SIG-M5 treated with dmso at 0.1 percent for 504 hours (cell line): ENCODE data around the gene ZCRB1.

ENCODE experiments used
- DNase-seq: peaks from one replicate; lab custom pipeline; 2025; ENCODE audit not compliant: unreplicated experiment; lab: John Stamatoyannopoulos, UW

The ZCRB1 gene

DNA sequence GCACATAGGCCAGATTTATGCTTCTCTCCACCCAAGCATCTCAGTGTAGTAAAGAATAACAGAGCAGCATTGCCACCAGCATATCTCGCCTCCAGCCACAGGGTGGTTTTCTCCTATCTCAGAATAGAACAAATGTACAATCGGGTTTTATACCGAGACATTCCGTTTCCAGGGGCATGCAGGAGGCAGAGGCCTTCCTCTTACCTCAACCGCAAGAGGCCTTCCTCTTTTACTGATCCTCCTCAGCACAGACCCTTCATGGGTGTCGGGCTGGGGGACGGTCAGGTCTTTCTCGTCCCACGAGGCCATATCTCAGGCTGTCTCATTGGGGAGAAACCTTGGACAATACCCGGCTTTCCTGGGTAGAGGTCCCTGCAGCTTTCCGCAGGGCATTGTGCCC lies 4.2 kb upstream of the ZCRB1 start:
- DNase-seq, result peak; percentile 3

GRCh38 chr12:42327227-42327590 lies 1.3 kb upstream of the ZCRB1 start:
- DNase-seq, result no peak

- peak; percentile 36 for DNase-seq
Observed at GRCh38 chr12:42326541-42327226, 790 bp upstream of the ZCRB1 start.

DNA sequence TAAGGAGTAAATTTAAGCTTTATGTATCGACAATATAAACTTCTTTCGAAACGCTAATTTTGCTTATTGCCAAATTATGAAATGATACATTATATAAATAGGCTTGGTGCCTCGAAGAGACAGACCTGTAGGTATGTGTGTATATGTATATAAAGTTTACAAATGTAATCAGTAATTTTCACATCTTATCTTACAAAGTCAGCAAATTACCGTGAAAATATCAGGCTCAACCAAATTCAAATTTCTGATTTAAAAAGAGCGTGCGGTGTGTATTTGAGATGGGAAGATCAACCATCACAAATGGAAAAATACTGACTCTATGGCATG lies 605 bp downstream of the ZCRB1 start:
- DNase-seq, result no peak

DNA sequence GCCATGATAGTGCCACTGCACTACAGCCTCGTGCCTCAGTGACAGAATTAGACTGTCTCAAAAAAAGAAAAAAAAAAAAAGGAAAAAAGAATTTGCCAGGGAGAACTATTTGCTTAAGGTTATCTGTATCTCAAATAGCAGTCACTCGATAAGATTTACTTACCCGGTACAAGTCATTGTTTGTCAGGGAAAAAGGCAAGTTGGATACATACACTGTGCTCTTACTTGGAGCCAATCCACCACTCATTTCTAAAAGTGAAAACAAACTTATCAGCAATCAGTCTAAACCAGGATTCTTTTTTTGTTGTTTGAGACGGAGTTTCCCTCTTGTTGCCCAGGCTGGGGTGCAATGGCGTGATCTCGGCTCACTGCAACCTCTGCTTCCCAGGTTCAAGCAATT lies 2.0 kb downstream of the ZCRB1 start:
- no peak for DNase-seq

DNA sequence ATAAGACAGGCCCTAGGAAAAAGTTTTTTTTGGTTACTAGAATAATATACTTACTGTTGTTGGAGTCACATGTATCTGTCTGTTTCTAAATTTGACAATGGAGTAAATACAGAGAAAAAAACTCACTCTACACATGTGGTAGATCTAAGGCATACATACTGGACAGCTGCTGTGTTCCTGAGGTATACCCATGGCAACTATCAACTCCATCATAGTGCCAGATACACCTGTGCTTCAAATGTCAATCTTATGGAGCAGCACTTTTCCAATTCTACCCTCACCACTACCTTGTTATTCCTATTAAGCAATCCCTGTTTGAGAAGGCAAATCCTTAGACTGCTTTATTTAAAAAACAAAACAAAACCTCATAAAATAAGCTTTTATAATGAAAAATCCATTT lies 3.3 kb downstream of the ZCRB1 start:
- no peak for DNase-seq

- DNase-seq, result no peak
Observed at GRCh38 chr12:42320796-42321195, 5.1 kb downstream of the ZCRB1 start.

DNA sequence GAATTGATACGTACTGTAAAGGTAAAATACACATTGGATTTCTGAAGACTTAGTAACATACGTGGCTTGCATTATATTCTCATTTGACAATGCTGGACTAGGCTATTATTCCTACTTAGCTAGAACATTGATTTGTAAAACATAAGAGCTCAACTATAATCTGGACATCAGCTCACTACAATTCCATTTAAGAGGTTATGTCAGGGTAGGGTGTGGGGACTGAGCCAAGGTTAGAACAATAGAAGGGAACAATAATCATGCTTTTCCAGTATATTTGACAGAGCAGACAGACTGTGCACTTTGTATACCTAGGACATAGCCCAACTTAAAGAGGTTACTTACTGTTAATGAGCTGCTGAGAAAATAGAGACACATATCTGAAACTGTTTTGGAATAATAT lies 10.8 kb downstream of the ZCRB1 start:
- no peak for DNase-seq

GRCh38 chr12:42309996-42310395 lies 15.9 kb downstream of the ZCRB1 start:
- no peak for DNase-seq

DNA sequence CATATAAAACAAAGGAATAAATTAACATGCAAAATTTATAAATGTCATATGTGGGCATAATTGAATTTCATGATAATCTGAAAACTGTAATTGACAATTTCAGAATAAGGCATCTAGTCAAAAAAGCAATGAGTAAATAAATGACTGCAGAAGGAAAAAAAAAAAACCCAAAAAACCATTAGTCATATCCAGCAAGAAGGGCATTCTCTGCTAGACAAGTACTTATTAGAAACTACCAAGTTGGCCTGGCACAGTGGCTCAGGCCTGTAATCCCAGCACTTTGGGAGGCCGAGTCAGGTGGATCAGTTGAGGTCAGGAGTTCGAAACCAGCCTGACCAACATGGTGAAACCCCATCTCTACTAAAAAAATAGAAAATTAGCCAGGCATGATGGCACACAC lies 17.5 kb downstream of the ZCRB1 start:
- DNase-seq, result no peak

DNA sequence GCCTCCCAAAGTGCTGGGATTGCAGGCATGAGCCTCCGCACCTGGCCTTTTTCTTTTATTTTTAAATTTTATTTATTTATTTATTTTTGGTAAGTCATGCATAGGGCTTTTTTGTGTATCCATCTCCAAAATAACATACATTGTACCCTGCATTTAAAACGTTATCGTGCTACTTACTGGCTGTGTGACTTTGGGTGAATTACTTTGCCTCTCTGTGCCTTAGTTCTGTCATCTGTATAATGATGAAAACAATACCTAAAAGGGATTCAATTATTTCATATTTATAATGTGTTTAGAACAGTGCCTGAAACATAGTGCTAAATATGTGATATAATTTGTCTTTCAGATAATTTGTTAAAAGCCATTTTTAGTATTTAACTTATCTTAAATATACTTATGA lies 19.6 kb downstream of the ZCRB1 start:
- no peak for DNase-seq

DNA sequence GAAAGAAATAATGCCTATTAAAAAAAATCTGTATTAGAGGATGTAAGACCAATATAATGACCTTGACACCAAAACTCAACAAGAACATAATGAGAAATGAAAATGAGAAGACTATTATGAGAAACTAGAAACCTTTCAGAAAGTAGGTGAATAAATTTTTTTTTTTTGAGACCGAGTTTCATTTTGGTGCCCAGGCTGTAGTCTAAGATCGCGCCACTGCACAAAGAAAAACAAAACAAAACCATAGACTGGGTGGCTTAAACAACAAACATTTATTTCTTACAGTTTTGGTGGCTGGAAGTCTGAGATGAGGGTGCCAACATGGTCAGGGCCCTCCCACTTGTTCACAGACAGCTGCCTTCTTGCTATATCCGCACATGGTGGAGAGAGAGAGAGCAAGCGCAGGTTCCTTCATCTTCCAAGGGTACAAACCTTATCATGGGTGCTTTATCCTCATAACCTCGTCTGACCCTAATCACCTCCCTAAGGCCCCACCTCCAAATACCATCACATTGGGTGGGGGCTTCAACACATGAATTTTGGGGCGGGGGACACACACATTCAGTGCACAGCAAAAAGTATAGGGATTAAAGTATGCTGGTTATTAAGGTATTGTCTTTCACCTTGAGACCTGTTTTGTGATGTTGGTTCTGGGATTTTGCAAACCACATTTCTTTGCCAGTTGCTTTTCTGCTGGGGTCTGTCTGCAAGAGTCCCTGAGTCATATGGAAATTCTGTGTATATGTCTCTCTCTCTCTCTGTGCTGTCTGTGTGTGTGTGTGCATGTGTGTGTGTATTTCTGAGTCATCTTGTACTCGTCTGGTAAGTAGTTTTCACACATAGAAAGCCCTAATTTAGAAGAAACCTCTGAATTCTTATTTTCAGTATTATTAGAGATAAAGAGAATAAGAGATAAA lies 26.2 kb downstream of the ZCRB1 start:
- peak; percentile 7 for DNase-seq

DNA sequence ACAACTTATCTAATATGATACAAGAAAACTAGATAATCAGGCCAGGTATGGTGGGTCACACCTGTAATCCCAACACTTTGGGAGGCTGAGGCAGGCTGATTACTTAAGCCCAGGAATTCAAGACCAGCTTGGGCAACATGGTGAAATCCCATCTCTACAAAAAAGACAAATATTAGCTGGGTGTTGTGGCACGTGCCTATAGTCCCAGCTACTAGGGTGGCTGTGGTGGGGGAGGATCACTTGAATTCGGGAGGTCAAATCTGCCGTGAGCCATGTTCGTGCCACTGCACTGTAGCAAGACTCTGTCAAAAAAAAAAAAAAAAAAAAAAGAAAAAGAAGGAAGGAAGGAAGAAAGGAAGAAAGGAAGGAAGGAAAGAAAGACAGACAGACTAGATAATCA lies 27.0 kb downstream of the ZCRB1 start:
- no peak for DNase-seq

GRCh38 chr12:42296503-42297109 lies 29.3 kb downstream of the ZCRB1 start:
- DNase-seq, result peak; percentile 21

DNA sequence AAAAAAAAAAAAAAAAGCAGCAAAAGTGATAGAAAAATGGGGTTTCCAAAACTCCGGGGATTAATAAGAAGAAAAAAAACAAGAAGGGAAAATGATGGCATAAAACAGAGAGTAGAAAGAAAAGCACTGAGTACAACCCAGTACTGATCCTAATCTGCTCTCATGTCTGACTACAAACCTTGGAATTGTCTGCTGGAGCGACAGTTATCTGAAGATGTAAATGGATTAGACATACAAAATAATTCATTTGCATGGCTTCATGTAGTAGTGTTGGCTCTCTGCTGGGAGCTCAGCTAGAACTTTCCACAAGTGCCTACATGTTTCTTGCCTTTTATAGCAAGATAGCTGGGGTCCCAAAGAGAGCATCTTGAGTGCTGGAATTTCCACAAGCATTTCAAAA lies 34.2 kb downstream of the ZCRB1 start:
- DNase-seq, result no peak

DNA sequence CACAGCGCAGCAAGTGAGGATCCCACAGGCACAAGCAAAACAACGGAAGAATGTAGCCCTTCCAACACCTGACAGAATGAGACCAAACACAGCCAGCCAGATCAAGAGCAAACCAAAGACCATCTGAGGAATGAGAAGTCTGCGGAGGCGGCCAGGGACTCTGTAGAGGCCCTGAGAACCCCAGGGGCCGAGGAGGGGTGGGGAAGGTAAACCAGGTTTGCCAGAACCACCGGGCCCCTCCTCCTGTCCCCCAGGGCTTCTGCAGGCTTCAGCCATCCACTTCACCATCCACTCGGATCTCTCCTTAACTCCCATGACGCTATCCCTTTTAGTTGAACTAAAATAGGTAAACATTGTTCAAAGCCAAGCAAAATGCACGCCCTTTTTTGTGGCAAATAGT lies 37.4 kb downstream of the ZCRB1 start:
- DNase-seq, result no peak

GRCh38 chr12:42286741-42287140 lies 39.2 kb downstream of the ZCRB1 start:
- DNase-seq, result no peak

GRCh38 chr12:42285431-42285830 lies 40.5 kb downstream of the ZCRB1 start:
- no peak for DNase-seq

- no peak for DNase-seq
Observed at GRCh38 chr12:42284876-42285275, 41.0 kb downstream of the ZCRB1 start.

DNA sequence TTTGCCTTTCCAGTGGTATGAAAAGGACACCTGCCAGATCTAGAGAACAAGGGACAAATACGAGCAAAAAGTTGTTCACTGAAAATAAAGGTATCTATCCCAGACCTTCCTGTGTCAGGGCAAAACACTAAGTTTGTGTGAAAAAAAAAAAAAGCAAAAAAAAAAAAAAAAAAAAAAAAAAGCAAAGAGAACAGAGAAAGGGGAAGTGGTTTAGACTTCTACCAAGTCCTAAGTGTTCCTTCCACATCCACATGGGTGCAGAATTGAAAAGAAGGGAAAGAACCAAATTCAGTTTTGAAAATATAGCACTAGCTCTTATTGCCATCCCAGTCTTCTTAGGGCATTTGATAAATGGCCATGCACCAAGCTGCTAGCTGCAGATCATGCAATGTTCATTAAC lies 41.7 kb downstream of the ZCRB1 start:
- peak; percentile 59 for DNase-seq

- peak; percentile 16 for DNase-seq
Observed at GRCh38 chr12:42283739-42284138, 42.2 kb downstream of the ZCRB1 start.

GRCh38 chr12:42282294-42282693 lies 43.6 kb downstream of the ZCRB1 start:
- DNase-seq, result no peak
